Cerebellar cortex (tissue), 1 donor: ENCODE results near the gene OASL.
"Not testable (repeated sequence)": the region's sequence is repeated elsewhere in the genome, so short reads cannot be mapped to it uniquely, and the experiment has no call there.

Experiments
- DNase-seq: peaks from one replicate; pipeline ENCODE4 v3.0.0-alpha.2; 2015; ENCODE audit warnings: low spot score

Gene OASL, protein sequence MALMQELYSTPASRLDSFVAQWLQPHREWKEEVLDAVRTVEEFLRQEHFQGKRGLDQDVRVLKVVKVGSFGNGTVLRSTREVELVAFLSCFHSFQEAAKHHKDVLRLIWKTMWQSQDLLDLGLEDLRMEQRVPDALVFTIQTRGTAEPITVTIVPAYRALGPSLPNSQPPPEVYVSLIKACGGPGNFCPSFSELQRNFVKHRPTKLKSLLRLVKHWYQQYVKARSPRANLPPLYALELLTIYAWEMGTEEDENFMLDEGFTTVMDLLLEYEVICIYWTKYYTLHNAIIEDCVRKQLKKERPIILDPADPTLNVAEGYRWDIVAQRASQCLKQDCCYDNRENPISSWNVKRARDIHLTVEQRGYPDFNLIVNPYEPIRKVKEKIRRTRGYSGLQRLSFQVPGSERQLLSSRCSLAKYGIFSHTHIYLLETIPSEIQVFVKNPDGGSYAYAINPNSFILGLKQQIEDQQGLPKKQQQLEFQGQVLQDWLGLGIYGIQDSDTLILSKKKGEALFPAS

DNA sequence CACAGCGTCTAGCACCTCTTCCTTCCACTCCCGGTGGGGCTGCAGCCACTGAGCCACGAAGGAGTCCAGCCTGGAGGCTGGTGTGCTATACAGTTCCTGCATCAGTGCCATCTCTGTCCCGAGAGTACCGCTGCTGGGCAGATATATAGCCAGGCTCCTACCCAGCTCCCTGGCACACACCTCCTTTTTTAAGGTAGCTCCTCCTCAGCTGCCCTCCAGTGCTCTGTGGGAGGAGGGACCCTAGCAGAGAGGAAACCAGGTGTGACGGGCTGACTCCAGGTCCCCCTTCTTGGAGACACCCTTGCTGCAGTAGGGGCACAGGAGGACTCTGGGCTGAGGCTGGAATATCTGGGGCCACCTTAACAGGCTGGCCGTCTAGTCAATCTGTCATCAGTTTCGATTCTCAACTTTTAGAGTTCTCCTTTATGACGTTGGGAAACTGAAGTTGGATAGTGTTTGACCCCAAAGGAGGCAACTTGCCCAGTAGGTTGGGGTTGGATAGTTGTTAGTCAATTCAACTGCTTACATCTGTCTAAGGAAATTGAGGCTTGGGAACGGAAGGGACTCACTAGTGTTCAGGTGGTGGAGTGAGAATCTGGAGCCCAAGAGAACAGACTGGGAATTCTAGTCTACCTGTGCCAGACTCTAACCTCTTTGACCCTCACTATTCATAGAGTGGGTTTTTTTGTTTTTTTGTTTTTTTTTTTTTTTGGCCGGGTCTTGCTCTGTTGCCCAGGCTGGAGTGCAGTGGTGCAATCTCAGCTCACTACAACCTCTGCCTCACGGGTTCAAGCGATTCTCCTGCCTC, at the start of gene OASL:
Gene OASL, minus strand, starts transcription at position 386 of the 808 bp plus-strand sequence. Its CDS starts 275 bp downstream, at position 111.
- DNase-seq: no peak

DNA sequence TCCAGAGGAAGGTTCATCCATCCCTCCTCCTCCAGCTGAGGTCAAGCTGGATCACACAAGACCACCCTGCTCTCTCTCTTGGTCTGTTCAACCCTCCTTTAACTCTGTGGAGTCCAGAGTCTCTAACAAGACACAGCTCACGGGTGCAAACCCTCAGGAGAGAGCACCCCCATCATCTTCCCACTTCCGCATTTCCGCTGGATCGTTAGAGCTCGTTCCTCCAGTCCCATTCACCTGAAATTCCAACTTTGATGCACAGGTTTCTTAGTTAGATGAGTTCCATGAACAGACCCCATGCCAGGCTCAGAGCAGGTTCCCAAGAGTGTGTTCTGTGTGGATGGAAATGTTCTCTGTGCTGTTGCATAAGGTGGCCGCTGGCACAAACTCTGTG, 49.1 kb upstream of the OASL start:
- no peak for DNase-seq

DNA sequence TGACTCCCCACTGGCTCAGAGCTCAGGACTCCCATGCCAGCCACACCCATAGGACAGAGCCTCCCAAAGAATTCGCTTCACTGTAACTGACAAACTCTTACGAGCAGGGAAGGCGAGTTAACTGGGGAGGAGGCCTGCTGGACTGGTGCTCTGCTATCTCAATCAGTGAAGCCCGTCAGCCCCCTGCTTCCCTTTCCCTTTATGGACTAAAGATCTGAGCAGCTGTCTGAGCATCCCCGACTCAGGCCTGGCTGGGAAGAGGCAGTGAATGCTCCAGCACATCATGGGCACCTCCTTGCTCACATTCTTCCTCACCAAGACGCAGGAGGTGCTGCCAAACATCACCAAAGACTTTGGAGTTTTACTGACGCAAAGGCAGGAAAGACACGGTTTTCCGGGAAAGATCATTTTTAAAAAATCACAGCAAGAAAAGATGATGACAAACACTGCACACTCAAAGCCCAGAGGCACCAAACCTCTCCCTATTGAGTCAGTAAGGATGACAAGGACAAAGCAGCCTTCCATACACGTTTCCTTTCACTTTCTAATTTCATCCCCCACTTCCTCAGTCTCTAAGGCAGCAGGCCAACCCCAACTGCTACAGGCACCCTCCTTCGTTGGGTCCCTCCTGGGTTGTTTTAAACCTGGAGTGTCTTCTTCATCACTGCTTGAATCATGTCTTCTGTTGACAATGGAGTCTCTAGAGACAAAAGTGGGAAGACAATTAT, 48.6 kb upstream of the OASL start:
- DNase-seq: no peak

DNA sequence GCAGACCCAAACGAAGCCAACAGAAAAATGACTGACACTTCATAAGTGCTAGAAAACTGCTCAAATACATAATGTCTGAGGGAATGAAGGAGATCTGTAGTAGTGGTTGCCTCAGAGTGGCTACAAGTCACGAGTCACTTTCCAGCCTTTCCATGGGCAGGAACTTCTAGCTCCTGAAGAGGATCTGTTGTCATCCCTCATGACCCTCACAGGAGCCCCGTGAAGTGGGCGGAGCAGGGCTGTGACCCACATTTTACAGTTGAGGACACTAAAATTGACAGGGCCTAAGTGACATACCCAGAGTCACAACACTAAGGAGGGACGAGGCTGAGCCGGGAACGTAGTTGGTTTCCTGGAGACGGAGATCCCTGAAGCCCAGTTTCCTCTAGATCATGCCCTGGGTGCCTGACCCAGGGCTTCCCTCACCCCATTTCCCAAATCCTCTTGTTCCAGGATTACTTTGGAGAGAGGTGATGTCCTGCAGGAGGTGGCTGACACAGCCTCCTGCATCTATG, 47.8 kb upstream of the OASL start:
- no peak for DNase-seq

DNA sequence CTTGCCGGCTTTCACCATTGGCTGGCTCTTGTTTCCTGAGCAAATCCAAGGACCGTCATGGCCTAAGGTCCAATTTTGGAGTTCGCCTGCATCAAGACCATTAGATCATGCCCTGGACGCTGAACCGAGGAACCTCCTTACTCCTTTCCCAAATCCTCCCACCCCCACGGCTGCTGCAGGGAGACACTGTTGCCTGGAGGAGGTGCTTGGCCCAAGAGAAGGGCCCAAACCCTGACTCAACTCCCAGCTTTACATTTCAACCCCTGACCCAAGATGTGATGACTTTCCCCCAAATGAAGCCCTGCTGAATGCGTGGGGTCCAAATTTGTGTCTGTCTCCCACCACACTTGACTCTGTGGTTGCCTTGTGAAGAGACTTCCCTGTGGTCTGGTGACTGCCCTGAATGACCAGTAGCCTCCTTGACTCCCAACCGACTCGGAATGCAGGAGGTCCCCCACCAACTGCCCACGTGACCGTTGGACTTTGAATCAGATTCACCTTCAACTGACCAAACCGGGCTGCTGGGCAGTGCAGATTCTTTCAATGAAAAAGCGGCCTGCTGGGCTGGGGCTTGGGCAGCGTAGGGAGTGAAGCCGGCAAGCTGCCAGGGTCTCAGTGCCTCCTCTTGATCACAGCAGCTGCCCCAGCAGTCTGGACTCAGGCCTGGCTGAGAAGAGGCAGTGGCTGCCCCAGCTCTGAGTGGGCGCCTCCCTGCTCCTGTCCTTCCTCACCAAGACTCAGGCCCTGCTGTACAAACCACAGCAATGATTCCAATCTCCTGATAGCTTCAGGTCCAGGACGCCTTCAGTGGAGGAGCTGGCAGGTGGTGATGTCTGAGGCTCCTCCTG, 46.7 kb upstream of the OASL start:
- no peak for DNase-seq

DNA sequence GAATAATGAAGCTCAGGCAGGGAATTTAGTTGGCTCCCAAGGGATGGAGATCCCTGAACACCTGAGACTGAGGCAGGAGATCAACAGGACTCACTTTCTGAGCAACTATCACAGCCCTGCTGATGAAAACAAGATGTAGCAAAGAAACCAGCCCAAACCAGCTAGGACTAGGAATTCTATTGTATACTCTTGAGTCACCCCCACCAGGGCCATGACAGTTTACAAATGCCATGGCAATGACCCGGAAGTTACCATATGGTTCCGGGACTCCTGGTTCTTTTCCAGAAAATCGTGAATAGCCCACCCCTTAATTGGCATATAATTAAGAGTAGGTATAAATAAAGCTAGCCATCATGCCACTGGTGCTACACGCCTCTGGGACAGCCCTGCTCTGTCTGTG, 46.0 kb upstream of the OASL start:
- DNase-seq: no peak

DNA sequence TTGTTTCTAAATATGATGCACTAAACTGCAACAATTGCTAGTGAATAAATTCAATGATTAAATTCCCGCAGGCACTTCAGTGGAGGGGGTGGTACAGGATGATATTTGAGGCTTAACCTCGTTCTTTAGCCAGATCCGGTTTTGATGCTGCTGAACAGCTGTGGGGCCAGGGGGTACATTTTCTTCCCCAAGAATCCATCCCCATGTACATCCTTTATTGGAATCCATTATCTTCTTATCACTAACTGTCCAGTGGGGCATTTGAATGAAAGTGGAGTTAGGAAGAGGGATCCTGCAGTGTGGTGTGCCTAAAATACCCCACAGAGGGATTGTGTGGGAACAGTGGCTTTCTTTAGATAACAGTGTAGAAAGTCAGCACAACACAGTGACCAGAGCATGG, 45.2 kb upstream of the OASL start:
- DNase-seq: no peak

DNA sequence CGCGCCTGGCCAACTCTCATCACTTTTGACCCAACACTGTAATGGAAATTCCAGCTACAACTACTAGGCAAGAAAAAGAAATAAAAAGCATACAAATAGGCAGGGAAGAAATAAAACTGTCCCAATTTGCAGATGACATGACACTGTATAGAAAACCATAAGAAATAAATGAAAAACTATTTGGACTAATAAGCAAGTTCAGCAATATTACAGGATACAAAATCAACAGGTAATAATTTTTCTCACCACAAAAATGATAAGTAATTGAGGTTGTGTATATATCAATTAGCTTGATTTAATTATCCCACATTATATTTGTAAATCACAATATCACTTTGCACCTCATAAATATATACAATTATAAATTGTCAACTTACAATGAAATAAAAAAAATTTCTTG, 41.9 kb upstream of the OASL start:
- DNase-seq: no peak

DNA sequence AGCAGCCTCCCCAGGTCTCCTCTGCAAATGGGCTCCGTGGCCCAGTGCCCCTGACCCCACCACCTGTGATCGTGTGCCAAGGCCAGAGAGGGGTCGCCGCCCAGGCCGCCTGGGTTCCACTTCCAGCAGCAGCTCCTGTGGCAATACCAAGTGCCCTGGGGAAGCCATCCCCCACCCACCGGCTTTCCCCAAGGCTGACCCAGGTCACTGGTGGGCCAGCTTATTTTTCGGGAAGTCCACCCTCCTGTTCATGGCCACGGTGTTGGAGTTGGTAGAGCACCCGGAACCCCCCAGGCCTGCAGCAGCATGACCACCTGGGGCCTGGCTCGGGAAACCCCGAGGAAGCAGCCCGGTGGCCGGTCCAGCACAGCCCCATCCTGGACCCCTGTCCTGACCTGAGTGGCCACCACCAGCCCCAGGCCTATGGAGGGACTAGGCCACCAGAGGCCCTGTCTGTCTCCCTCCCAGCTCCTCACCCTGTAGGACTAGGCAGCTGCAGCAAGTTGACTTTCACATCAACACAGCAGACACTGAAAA, 40.8 kb upstream of the OASL start:
- DNase-seq: no peak

DNA sequence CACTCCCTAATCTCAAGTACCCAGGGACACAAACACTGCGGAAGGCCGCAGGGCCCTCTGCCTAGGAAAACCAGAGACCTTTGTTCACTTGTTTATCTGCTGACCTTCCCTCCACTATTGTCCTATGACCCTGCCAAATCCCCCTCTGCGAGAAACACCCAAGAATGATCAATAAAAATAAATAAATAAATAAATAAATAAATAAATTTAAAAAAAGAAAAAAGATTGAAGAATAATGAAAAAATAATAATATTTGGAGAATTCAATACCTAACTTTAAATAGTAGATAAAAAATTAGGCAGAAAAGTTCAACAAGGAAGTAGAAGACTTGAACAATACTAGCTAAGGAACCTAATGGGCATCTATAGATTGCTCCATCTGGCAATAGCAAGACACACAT, 38.4 kb upstream of the OASL start:
- DNase-seq: not testable (repeated sequence)

DNA sequence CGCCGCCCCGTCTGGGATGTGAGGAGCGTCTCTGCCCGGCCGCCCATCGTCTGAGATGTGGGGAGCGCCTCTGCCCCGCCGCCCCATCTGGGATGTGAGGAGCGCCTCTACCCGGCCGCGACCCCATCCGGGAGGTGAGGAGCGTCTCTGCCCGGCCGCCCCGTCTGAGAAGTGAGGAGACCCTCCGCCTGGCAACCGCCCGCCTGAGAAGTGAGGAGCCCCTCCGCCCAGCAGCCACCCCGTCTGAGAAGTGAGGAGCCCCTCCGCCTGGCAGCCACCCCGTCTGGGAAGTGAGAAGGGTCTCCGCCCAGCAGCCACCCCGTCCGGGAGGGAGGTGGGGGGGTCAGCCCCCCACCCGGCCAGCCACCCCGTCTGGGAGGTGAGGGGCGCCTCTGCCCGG, 36.9 kb upstream of the OASL start:
- DNase-seq: not testable (repeated sequence)

DNA sequence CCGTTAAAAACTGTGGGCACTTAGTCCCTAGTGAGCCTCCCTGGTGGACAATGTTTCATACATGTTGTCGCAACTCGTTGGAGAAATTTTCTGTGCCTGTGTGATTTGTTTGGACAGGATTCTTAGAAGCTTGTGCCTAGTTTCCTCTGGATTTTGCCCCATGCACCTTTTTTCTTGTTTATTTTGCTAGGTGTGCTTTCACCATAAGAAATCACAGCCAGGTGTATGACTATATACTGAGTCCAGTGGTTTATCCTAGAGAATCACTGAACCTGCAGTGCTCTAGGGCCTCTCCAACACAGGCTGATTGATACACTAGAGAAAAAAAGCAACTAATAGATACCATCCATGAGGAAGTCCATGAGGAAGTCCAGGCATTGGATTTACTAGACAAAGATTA, 33.1 kb upstream of the OASL start:
- DNase-seq: no peak

DNA sequence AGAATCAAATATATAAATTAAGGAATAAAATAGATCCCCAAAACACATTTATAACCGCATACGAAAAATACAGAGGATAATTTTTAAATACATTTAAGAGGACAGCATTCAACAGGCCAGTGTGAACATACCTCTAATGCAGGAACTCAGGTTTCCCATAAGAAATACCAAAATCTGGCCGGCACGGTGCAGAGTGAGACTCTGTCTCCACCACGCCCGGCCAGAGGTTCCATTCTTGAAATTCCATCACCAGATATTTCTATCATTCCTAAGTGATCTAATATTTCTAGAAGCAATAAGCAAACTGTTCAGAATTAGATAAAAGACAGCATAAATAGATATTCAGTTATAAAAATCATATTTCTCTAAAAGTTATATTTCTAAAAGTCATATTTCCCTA, 30.2 kb upstream of the OASL start:
- no peak for DNase-seq

DNA sequence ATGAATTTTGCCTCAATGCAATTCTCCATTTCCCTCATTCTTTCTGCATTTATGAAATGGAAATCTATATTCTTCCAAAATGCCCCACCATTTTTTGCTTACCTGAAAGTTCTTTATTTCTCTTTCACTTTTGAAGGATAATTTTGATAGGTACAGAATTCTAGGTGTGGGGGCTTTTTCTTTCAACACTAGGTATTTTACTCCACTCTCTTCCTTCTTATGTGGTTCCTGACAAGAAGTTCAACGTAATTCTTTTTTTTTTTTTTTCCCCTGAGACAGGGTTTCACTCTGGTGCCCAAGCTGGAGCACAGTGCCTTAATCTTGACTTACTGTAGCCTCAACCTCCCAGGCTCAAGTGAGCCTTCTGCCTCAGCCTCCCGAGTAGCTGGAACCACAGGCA, 26.3 kb upstream of the OASL start:
- no peak for DNase-seq

DNA sequence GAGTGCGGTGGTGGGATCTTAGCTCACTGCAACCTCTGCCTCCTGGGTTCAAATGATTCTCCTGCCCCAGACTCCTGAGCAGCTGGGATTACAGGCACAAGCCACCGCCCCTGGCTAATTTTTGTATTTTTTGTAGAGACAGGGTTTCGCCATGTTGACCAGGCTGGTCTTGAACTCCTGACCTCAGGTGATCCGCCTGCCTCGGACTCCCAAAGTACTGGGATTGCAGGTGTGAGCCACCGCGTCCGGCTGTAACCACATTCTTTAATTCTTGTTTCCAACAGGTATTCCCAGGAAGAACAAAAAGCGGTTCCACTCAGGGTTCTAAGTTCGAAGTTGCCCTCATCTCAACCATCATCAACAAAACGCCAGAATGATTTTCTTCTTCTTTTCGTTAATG, 25.5 kb upstream of the OASL start:
- not testable (repeated sequence) for DNase-seq

DNA sequence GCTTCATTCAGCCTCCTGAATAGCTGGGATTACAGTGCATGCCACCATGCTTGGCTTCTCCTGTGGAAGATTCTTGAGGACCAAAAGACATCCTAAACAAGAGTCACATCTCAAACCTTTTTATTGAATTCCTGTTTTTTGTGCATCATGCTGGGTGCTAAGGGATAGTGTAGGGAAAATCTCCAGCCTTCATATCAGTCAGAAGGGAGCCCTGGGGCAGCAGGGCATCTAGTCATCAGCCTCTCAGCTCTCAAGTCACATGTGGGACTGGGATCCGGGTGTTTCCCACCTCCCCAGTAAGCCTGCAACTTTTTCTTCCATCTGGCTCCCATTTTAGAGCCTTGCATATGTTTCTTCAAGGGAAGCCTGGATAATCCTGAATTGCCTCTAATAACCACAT, 25.1 kb upstream of the OASL start:
- DNase-seq: no peak

DNA sequence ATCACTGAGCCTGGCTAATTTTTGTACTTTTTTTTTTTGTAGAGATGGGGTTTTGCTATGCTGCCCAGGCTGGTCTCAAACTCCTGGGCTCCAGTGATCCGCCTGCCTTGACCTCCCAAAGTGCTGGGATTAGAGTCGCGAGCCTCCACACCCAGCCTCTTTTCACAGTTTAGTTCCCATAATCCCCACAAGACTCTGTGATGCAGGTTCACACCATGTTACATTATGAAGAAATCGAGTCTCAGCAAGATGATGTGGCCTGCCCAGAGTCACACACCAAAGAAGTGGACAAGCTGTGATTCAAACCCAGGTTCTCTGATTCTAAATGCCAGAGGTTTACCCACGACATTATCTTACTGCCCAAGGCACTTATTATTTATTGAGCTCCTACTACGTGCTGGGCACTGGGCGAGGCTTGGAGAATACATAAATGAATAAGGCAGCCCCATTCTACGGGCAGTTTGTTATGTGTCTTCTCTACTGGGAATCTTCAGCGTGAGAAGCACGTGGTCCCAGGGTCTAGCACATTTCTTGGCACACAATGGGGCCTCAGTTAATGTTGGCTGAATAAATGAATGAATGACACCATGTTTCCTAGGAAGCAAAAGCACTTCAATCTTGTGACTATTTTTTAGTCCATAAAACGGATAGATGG, 23.5 kb upstream of the OASL start:
- no peak for DNase-seq

DNA sequence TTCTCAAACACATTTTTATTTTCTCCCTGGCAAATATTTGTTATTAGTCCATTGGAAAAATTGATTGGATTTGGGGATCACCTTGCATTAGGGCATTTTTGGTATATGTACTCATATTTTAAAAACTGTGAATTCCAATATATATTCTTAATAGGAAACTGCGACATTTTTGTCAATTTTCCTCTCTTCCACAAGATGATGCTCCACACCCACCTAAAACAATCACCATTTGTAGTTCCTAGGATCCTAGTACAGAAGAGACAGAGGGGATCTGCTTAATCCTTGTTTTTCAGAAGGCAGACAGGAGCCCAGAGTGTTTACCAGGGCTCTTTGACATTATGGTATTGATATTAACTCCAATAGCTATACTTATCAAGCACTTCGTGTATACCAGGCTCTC, 22.8 kb upstream of the OASL start:
- DNase-seq: peak; percentile 77

DNA sequence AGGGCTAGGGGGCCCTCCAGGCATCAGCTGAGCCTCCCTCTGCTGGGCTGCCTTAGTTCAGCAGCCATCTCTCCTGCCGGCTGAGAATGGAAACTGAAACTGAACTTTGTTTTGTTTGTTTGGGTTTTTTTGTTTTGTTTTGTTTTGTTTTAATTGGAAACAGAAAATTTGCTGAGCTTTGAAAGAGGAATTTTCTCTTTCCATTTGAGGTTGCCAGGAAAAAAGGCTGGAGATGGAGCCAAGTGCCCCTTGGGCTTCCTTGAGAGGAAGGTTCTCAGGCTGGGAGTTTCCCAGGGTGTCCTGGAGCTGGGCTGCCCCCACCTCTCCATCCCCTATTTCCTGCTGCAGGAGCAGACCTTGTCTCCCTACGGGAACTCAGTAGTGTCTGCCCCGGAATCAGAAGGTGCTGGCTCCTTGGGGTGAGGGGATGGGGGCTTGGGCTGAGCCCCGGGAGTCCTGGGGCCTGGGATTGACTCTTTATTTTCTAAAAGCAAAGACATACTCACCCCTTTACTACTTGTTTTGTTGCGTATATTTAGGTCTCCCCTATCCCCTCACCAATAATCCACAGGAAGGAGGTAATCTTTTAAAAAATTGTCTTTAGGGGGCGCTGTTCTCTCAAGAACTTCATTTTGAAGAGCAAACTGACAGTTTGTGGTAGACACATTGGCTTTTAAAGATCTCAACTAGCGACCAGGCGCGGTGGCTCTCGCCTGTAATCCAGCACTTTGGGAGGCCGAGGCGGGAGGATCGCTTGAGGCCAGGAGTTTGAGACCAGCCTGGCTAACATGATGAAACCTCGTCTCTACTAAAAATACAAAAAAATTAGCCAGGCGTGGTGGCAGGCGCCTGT, 21.3 kb upstream of the OASL start:
- peak; percentile 54 for DNase-seq
